H9 (cell line): Measurements from ENCODE around the gene TJP3. TPM values are rescaled to one million over a fixed set of nuclear protein-coding genes. Genes with fewer than 3 reads are reported as not detected.
A peak's percentile ranks its signal among the peaks of the same experiment; 100 is the strongest.

Source experiments
- DNase-seq: peaks from one replicate; pipeline ENCODE4 v3.0.0-alpha.2; 2017
- H2AFZ ChIP-seq: one replicate; pipeline ENCODE4 v1.6.1; 2013; ENCODE audit warnings: mild to moderate bottlenecking, low read length, control low read depth, moderate library complexity
- H2AK5ac ChIP-seq: 2 replicates; pipeline ENCODE4 v1.6.1; 2013; ENCODE audit warnings: low read length, control low read depth, mixed read lengths; ENCODE audit not compliant: insufficient read length
- H2BK120ac ChIP-seq: one replicate; pipeline ENCODE4 v1.6.1; 2013; ENCODE audit warnings: low read depth, mild to moderate bottlenecking, low read length, control low read depth, inconsistent platforms; ENCODE audit not compliant: poor library complexity, severe bottlenecking
- H2BK12ac ChIP-seq: 2 replicates; pipeline ENCODE4 v1.6.1; 2013; ENCODE audit warnings: low read length, control low read depth, mixed read lengths, low read depth; ENCODE audit not compliant: insufficient read length
- H2BK15ac ChIP-seq: 2 replicates; pipeline ENCODE4 v1.6.1; 2013; ENCODE audit warnings: low read depth, low read length, control low read depth
- H2BK20ac ChIP-seq: one replicate; pipeline ENCODE4 v1.6.1; 2013; ENCODE audit warnings: low read depth, mild to moderate bottlenecking, low read length, control low read depth, inconsistent platforms; ENCODE audit not compliant: poor library complexity, severe bottlenecking
- H2BK5ac ChIP-seq: 2 replicates; pipeline ENCODE4 v1.6.1; 2013; ENCODE audit warnings: low read length, control low read depth, mixed read lengths; ENCODE audit not compliant: insufficient read length
- H3K14ac ChIP-seq: 2 replicates; pipeline ENCODE4 v1.6.1; 2013; ENCODE audit warnings: low read length, control low read depth; ENCODE audit not compliant: insufficient read depth
- H3K18ac ChIP-seq: 2 replicates; pipeline ENCODE4 v1.6.1; 2013; ENCODE audit warnings: low read depth, mild to moderate bottlenecking, mixed read lengths, low read length, control low read depth; ENCODE audit not compliant: insufficient read length
- H3K23ac ChIP-seq: 2 replicates; pipeline ENCODE4 v1.6.1; 2013; ENCODE audit warnings: low read length, control low read depth, mixed read lengths, low read depth; ENCODE audit not compliant: insufficient read length
- H3K23me2 ChIP-seq: 2 replicates; pipeline ENCODE4 v1.6.1; 2013; ENCODE audit warnings: low read depth, mild to moderate bottlenecking, mixed read lengths, low read length, control low read depth; ENCODE audit not compliant: insufficient read length, poor library complexity, severe bottlenecking
- H3K27ac ChIP-seq: 2 replicates; pipeline ENCODE4 v1.5.1; 2013; ENCODE audit warnings: low read length, control low read depth, mixed read lengths, low read depth; ENCODE audit not compliant: insufficient read length
- H3K27me3 ChIP-seq: 2 replicates; pipeline ENCODE4 v1.6.1; 2013; ENCODE audit warnings: low read length, control low read depth, inconsistent platforms; ENCODE audit not compliant: insufficient read depth
- H3K4ac ChIP-seq: 2 replicates; pipeline ENCODE4 v1.6.1; 2013; ENCODE audit warnings: low read depth, mild to moderate bottlenecking, control low read depth, inconsistent platforms, low read length, moderate library complexity
- H3K4me1 ChIP-seq: 2 replicates; pipeline ENCODE4 v1.6.1; 2013; ENCODE audit warnings: low read length, control low read depth, inconsistent platforms; ENCODE audit not compliant: insufficient read depth
- H3K4me2 ChIP-seq: 2 replicates; pipeline ENCODE4 v1.6.1; 2013; ENCODE audit warnings: low read length, control low read depth, mixed read lengths; ENCODE audit not compliant: insufficient read length, insufficient read depth
- H3K56ac ChIP-seq: 2 replicates; pipeline ENCODE4 v1.6.1; 2013; ENCODE audit warnings: low read depth, mild to moderate bottlenecking, mixed read lengths, low read length, control low read depth; ENCODE audit not compliant: insufficient read length
- H3K79me1 ChIP-seq: 2 replicates; pipeline ENCODE4 v1.6.1; 2013; ENCODE audit warnings: low read depth, mild to moderate bottlenecking, moderate library complexity, low read length, control low read depth, inconsistent platforms; ENCODE audit not compliant: insufficient read depth, poor library complexity, severe bottlenecking
- H3K79me2 ChIP-seq: 2 replicates; pipeline ENCODE4 v1.6.1; 2013; ENCODE audit warnings: low read length, control low read depth, inconsistent platforms; ENCODE audit not compliant: insufficient read depth
- H3K9ac ChIP-seq: 2 replicates; pipeline ENCODE4 v1.6.1; 2013; ENCODE audit warnings: low read length, control low read depth, mixed read lengths; ENCODE audit not compliant: insufficient read length; ENCODE audit errors: extremely low read depth
- H3K9me3 ChIP-seq: one replicate; pipeline ENCODE4 v1.6.1; 2013; ENCODE audit warnings: low read depth, low read length, inconsistent platforms; ENCODE audit not compliant: control insufficient read depth
- H3T11ph ChIP-seq: one replicate; pipeline ENCODE4 v1.6.1; 2013; ENCODE audit warnings: mild to moderate bottlenecking, low read length, control low read depth, inconsistent platforms
- H4K20me1 ChIP-seq: one replicate; pipeline ENCODE4 v1.6.1; 2013; ENCODE audit not compliant: control insufficient read depth, insufficient read length, insufficient read depth
- H4K5ac ChIP-seq: 2 replicates; pipeline ENCODE4 v1.6.1; 2013; ENCODE audit warnings: low read depth, mild to moderate bottlenecking, mixed read lengths, low read length, control low read depth; ENCODE audit not compliant: insufficient read length
- H4K8ac ChIP-seq: replicated peaks from 2 replicates; pipeline ENCODE4 v1.6.1; 2013; ENCODE audit warnings: low read length, control low read depth, mixed read lengths, low read depth; ENCODE audit not compliant: insufficient read length
- H4K91ac ChIP-seq: 2 replicates; pipeline ENCODE4 v1.6.1; 2013; ENCODE audit warnings: low read depth, mild to moderate bottlenecking, moderate library complexity, mixed read lengths, low read length, control low read depth; ENCODE audit not compliant: insufficient read length
- H3K27ac Mint-ChIP-seq, 3 experiments: 2 replicates in 2 of 3; 3 replicates in 1 of 3; pipeline ENCODE4 v1.8.0; 2020 to 2021; ENCODE audit warnings: mixed read lengths in 3 of 3, mild to moderate bottlenecking in 1 of 3, moderate library complexity in 1 of 3
- H3K27me3 Mint-ChIP-seq: 2 replicates; pipeline ENCODE4 v1.8.0; 2021; ENCODE audit warnings: low read depth, mild to moderate bottlenecking, moderate library complexity, mixed read lengths
- H3K36me3 Mint-ChIP-seq, 3 experiments: 2 replicates in 2 of 3; 3 replicates in 1 of 3; pipeline ENCODE4 v1.8.0; 2020 to 2021; ENCODE audit warnings: low read depth in 3 of 3, mixed read lengths in 3 of 3; ENCODE audit not compliant: insufficient read depth in 1 of 3
- H3K4me1 Mint-ChIP-seq, 2 experiments: 2 replicates each; pipeline ENCODE4 v1.8.0; 2020; ENCODE audit warnings: mixed read lengths in 2 of 2
- H3K4me3 Mint-ChIP-seq, 2 experiments: 2 replicates in 1 of 2; 3 replicates in 1 of 2; pipeline ENCODE4 v1.8.0; 2020 to 2021; ENCODE audit warnings: mild to moderate bottlenecking in 2 of 2, mixed read lengths in 2 of 2, moderate library complexity in 1 of 2
- H3K9me3 Mint-ChIP-seq, 2 experiments: 2 replicates in 1 of 2; 3 replicates in 1 of 2; pipeline ENCODE4 v1.8.0; 2020; ENCODE audit warnings: mild to moderate bottlenecking in 2 of 2, mixed read lengths in 2 of 2, moderate library complexity in 1 of 2
- CTCF ChIP-seq: fragments of 200-600 bp; sonication (generic); conservative IDR thresholded peaks from 3 replicates; pipeline ENCODE4 v1.8.0; 2021; ENCODE audit warnings: antibody characterized with exemption, mild to moderate bottlenecking
- WGBS: extraction: QIAGEN DNeasy Blood & Tissue Kit; methylation state at CpG from one replicate; pipeline ENCODE4 v1.1.7; 2013; ENCODE audit warnings: missing lambda C conversion rate, low lambda C conversion rate, mixed read lengths; ENCODE audit not compliant: insufficient read length; ENCODE audit errors: extremely low coverage; 5-methylcytosine and 5-hydroxymethylcytosine counted together
- total RNA-seq: library from RNA; stranded (reverse); gene quantifications from 2 replicates; pipeline ENCODE4 v1.2.1, GENCODE V29; 2021

TJP3 gene
- total RNA-seq, 1 experiment from 2014 or later, result 27.3 TPM

DNA sequence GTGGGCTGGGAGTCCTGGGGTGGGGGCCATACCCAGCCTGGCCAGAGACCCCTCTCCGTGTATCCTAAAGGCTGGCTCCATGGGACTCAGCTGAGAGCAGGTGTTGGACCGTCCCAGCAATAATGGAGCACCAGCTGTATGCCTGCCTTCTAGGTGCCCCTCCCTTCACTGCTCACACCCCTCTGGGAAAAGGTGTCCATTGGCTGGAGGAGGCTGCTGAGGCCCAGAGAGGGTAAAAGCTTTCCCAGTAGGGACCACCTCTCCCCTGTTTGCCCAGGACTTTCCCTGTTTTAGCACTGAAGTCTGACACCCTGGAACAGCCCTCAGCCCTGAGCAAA lies 67.2 kb downstream of the TJP3 start:
- Histone ChIP-seq H2BK5ac (no peak overlapping the region), H4K5ac (no peak overlapping the region), H3K4me1 (no peaks in the 10 kb centered on the region), H2AK5ac (no peak overlapping the region), H3K27ac (no peak overlapping the region), H3K56ac (no peak overlapping the region), H2BK12ac (no peak overlapping the region), H3K18ac (no peak overlapping the region), H3K23ac (no peak overlapping the region), H3K9ac (no peak overlapping the region), H3K79me2 (no peaks in the 10 kb centered on the region), H3K27me3 (no peaks in the 10 kb centered on the region), H3K14ac (no peak overlapping the region; the same call in 1 of the 2 replicates), H2AFZ (no peak overlapping the region), H2BK120ac (no peak overlapping the region), H2BK20ac (no peak overlapping the region), H3K79me1 (no peaks in the 10 kb centered on the region), H3K4me2 (no peak overlapping the region), H3K9me3 (no peaks in the 10 kb centered on the region), H3K4ac (no peak overlapping the region), H4K91ac (no peak overlapping the region), H3T11ph (no peak overlapping the region), H2BK15ac (no peak overlapping the region), H3K23me2 (no peaks in the 10 kb centered on the region), H4K20me1 (no peaks in the 10 kb centered on the region), H4K8ac (no peak overlapping the region)
- no peaks in the 10 kb centered on the region; a peak in 2 of 7 replicates for H3K36me3 Mint-ChIP-seq
- H3K4me3 Mint-ChIP-seq, result no peak overlapping the region
- DNase-seq, result peak; percentile 14
- H3K4me1 Mint-ChIP-seq, result peaks cover 7 to 18% of the 10 kb centered on the region in 2 experiments
- WGBS, result no CpG with 5 or more reads among the region's 2 CpGs
- H3K9me3 Mint-ChIP-seq, result no peaks in the 10 kb centered on the region
- H3K27me3 Mint-ChIP-seq, result no peaks in the 10 kb centered on the region; the same call in 1 of the 2 replicates
- no peak overlapping the region for H3K27ac Mint-ChIP-seq
- TF ChIP-seq CTCF, result no peak
